HepG2 (cell line): ENCODE measurements around the gene INTS7. TPM values are rescaled to one million over a fixed set of nuclear protein-coding genes. Genes with fewer than 3 reads are reported as not detected.
A peak's percentile ranks its signal among the peaks of the same experiment; 100 is the strongest.

ENCODE experiments used
- ADNP ChIP-seq: sonication (generic); formaldehyde crosslinking; IDR thresholded peaks from 2 replicates; pipeline ENCODE4 v1.4.0; 2020; ENCODE audit warnings: missing genetic modification reagents
- ATF2 ChIP-seq: sonication (generic); formaldehyde crosslinking; IDR thresholded peaks from 2 replicates; pipeline ENCODE4 v1.4.0; 2020; ENCODE audit warnings: missing genetic modification reagents
- ATM ChIP-seq: fragments of 450-650 bp; IDR thresholded peaks from 2 replicates; pipeline ENCODE4 v1.7.1; 2017; ENCODE audit warnings: mild to moderate bottlenecking, borderline replicate concordance
- FOXC1 ChIP-seq: sonication (generic); formaldehyde crosslinking; IDR thresholded peaks from 2 replicates; pipeline ENCODE4 v1.8.0; 2022; ENCODE audit warnings: mild to moderate bottlenecking, missing genetic modification reagents, borderline replicate concordance
- GZF1 ChIP-seq: sonication (generic); formaldehyde crosslinking; IDR thresholded peaks from 2 replicates; pipeline ENCODE4 v1.5.1; 2020; ENCODE audit warnings: mild to moderate bottlenecking, missing genetic modification reagents
- NCOR1 ChIP-seq: fragments of 200-600 bp; sonication (generic); IDR thresholded peaks from 2 replicates; pipeline ENCODE4 v1.7.0; 2017; ENCODE audit warnings: antibody characterized with exemption, low read length, borderline replicate concordance
- NR2F1 ChIP-seq, 2 experiments: fragments of 450-650 bp in 1 of 2; formaldehyde crosslinking in 1 of 2; IDR thresholded peaks; 2 replicates each; pipeline versions ENCODE4 v1.5.0 to v1.6.1; 2016 to 2020; ENCODE audit warnings: mild to moderate bottlenecking in 1 of 2, missing compliant biosample characterization in 1 of 2, missing genetic modification reagents in 1 of 2, moderate library complexity in 1 of 2
- PAWR ChIP-seq: sonication (generic); formaldehyde crosslinking; IDR thresholded peaks from 2 replicates; pipeline ENCODE4 v1.4.0; 2020; ENCODE audit warnings: missing genetic modification reagents, mild to moderate bottlenecking, borderline replicate concordance
- SATB2 ChIP-seq: sonication (generic); formaldehyde crosslinking; IDR thresholded peaks from 2 replicates; pipeline ENCODE4 v1.5.0; 2020; ENCODE audit warnings: missing genetic modification reagents
- U2AF1 ChIP-seq: fragments of 200-400 bp; formaldehyde crosslinking; optimal IDR thresholded peaks from 2 replicates; pipeline ENCODE3; 2017; ENCODE audit warnings: mild to moderate bottlenecking, low read depth, low read length
- ZNF136 ChIP-seq: sonication (generic); formaldehyde crosslinking; IDR thresholded peaks from 2 replicates; pipeline ENCODE4 v1.8.1; 2022; ENCODE audit warnings: low read depth, mild to moderate bottlenecking, moderate library complexity, missing genetic modification reagents
- ZNF138 ChIP-seq: sonication (generic); formaldehyde crosslinking; IDR thresholded peaks from 2 replicates; pipeline ENCODE4 v1.5.0; 2020; ENCODE audit warnings: mild to moderate bottlenecking, low read depth, missing genetic modification reagents
- ZNF274 ChIP-seq: sonication (generic); formaldehyde crosslinking; IDR thresholded peaks from 2 replicates; pipeline ENCODE4 v1.5.1; 2020; ENCODE audit warnings: mild to moderate bottlenecking, missing genetic modification reagents
- ZNF280D ChIP-seq: sonication (generic); formaldehyde crosslinking; IDR thresholded peaks from 2 replicates; pipeline ENCODE4 v1.5.1; 2020; ENCODE audit warnings: mild to moderate bottlenecking, missing genetic modification reagents
- ZNF607 ChIP-seq: sonication (generic); formaldehyde crosslinking; IDR thresholded peaks from 2 replicates; pipeline ENCODE4 v1.5.1; 2020; ENCODE audit warnings: missing genetic modification reagents, mild to moderate bottlenecking, borderline replicate concordance
- ZNF674 ChIP-seq: sonication (generic); formaldehyde crosslinking; IDR thresholded peaks from 2 replicates; pipeline ENCODE4 v1.5.0; 2020; ENCODE audit warnings: low read depth, mild to moderate bottlenecking, missing genetic modification reagents
- ZNF782 ChIP-seq: sonication (generic); formaldehyde crosslinking; IDR thresholded peaks from 2 replicates; pipeline ENCODE4 v1.4.0; 2020; ENCODE audit warnings: missing genetic modification reagents, mild to moderate bottlenecking, borderline replicate concordance
- ZNF792 ChIP-seq: IDR thresholded peaks from 2 replicates; pipeline ENCODE4 v1.6.1; 2016
- ZNF878 ChIP-seq: sonication (generic); formaldehyde crosslinking; IDR thresholded peaks from 2 replicates; pipeline ENCODE4 v1.8.1; 2023; ENCODE audit warnings: mild to moderate bottlenecking, missing genetic modification reagents, moderate library complexity
- ZSCAN21 ChIP-seq: sonication (generic); formaldehyde crosslinking; IDR thresholded peaks from 2 replicates; pipeline ENCODE4 v1.8.0; 2022; ENCODE audit warnings: mild to moderate bottlenecking, missing genetic modification reagents, moderate library complexity, borderline replicate concordance
- polyA plus RNA-seq, 8 experiments: library from polyadenylated mRNA; depleted of rRNA in 3 of 8; stranded (reverse) in 7 of 8; unstranded in 1 of 8; fragments of >200 nt; fragmentation: Illumina TruSeq in 4 of 8; extraction: Trizol in 4 of 8; gene quantifications; 2 replicates each; pipeline versions ENCODE4 v1.2.1 to v1.2.3, GENCODE V29; 2011 to 2016; ENCODE audit warnings: low read depth in 4 of 8, missing spikeins in 1 of 8, mixed read lengths in 1 of 8; ENCODE audit not compliant: insufficient read depth in 1 of 8
- total RNA-seq, 5 experiments: library from RNA; depleted of rRNA; stranded (reverse); fragments of >200 nt; fragmentation: Illumina TruSeq; extraction: Trizol; gene quantifications; 2 replicates each; pipeline ENCODE4 v1.2.3, GENCODE V29; 2016; ENCODE audit warnings: low read depth in 1 of 5
- TF ChIP-seq, protein P1 (sequence below), 2 experiments: fragments of 450-650 bp in 1 of 2; sonication (generic) in 1 of 2; formaldehyde crosslinking; IDR thresholded peaks; 2 replicates each; pipeline versions ENCODE4 v1.5.0 to v1.8.0; 2020 to 2022; ENCODE audit warnings: mild to moderate bottlenecking in 1 of 2, missing genetic modification reagents in 1 of 2
- TF ChIP-seq, protein P2 (sequence below): sonication (generic); formaldehyde crosslinking; IDR thresholded peaks from 2 replicates; pipeline ENCODE4 v1.9.0; 2021; ENCODE audit warnings: missing genetic modification reagents, mild to moderate bottlenecking, borderline replicate concordance
- TF ChIP-seq, protein P3 (sequence below): sonication (generic); formaldehyde crosslinking; IDR thresholded peaks from 2 replicates; pipeline ENCODE4 v1.4.0; 2020; ENCODE audit warnings: mild to moderate bottlenecking, missing genetic modification reagents

The INTS7 gene
- total and polyA plus RNA-seq, 2 of the 13 experiments (the other 11 are each of a cell fraction or from before 2014, with no cell fraction given): 18.3 to 22.4 TPM

GRCh38 chr1:211928993-211929637, 106.2 kb downstream of the INTS7 start (continued):
- TF ChIP-seq, protein P1, sequence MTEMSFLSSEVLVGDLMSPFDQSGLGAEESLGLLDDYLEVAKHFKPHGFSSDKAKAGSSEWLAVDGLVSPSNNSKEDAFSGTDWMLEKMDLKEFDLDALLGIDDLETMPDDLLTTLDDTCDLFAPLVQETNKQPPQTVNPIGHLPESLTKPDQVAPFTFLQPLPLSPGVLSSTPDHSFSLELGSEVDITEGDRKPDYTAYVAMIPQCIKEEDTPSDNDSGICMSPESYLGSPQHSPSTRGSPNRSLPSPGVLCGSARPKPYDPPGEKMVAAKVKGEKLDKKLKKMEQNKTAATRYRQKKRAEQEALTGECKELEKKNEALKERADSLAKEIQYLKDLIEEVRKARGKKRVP (CRISPR knock-in tag; IDR thresholded peaks at IDR 0.05): no peak; a peak in 1 of 4 replicates
- TF ChIP-seq NR2F1 (CRISPR knock-in tag; IDR thresholded peaks at IDR 0.05) (no peak), ZNF792 (CRISPR knock-in tag) (no peak), ZNF674 (CRISPR knock-in tag) (no peak), ZNF274 (CRISPR knock-in tag) (no peak), ZNF280D (peak; percentile 89; the same call in 1 of the 2 replicates), ZNF138 (CRISPR knock-in tag) (no peak), ADNP (CRISPR knock-in tag) (no peak), SATB2 (no peak), ZNF136 (no peak), ZNF782 (CRISPR knock-in tag) (no peak), ZNF878 (CRISPR knock-in tag) (no peak; the same call in 1 of the 2 replicates), FOXC1 (CRISPR knock-in tag) (peak; percentile 28; the same call in 1 of the 2 replicates), U2AF1 (no peak), ZNF607 (CRISPR knock-in tag) (no peak), ATF2 (CRISPR knock-in tag) (0 out of 2 replicates have a peak, but pooled peaks have one; percentile 56), ZSCAN21 (CRISPR knock-in tag) (peak; percentile 40), ATM (no peak), PAWR (CRISPR knock-in tag) (no peak), GZF1 (CRISPR knock-in tag) (0 out of 2 replicates have a peak, but pooled peaks have one; percentile 28), NCOR1 (no peak)
- TF ChIP-seq, protein P2, sequence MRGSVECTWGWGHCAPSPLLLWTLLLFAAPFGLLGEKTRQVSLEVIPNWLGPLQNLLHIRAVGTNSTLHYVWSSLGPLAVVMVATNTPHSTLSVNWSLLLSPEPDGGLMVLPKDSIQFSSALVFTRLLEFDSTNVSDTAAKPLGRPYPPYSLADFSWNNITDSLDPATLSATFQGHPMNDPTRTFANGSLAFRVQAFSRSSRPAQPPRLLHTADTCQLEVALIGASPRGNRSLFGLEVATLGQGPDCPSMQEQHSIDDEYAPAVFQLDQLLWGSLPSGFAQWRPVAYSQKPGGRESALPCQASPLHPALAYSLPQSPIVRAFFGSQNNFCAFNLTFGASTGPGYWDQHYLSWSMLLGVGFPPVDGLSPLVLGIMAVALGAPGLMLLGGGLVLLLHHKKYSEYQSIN (CRISPR knock-in tag): no peak
- TF ChIP-seq, protein P3, sequence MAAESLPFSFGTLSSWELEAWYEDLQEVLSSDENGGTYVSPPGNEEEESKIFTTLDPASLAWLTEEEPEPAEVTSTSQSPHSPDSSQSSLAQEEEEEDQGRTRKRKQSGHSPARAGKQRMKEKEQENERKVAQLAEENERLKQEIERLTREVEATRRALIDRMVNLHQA (CRISPR knock-in tag): no peak
